Left ventricle myocardium superior (tissue), 1 donor: Measurements from ENCODE around the gene RYR1. TPM values are rescaled to one million over a fixed set of nuclear protein-coding genes. Genes with fewer than 3 reads are reported as not detected.

Source experiments
- ATAC-seq: fragments of 200-7000 bp; cut with Tn5 transposase; one replicate; pipeline ENCODE4 v1.9.1; 2020; ENCODE audit warnings: mild to moderate bottlenecking, moderate library complexity
- DNase-seq: peaks from one replicate; pipeline ENCODE4 v3.0.0-alpha.2; 2020
- intact Hi-C: fragments of 100-400 bp; cut with micrococcal nuclease; formaldehyde crosslinking; loops from one replicate; pipeline ENCODE4 v1.11.0; 2022
- total RNA-seq: library from RNA; stranded (reverse); fragmentation: NEBNext Ultra II Directional; extraction: Animal tissue kit (Norgen Biotek cat#: 25700); gene quantifications from one replicate; pipeline ENCODE4 v1.2.1, GENCODE V29; 2021
- donor health status: DM: no; HTN: yes; CAD: no; lungs with severe emphysema.

RYR1 gene
- total RNA-seq, 1 donor from 2014 or later = 1.1 TPM

DNA sequence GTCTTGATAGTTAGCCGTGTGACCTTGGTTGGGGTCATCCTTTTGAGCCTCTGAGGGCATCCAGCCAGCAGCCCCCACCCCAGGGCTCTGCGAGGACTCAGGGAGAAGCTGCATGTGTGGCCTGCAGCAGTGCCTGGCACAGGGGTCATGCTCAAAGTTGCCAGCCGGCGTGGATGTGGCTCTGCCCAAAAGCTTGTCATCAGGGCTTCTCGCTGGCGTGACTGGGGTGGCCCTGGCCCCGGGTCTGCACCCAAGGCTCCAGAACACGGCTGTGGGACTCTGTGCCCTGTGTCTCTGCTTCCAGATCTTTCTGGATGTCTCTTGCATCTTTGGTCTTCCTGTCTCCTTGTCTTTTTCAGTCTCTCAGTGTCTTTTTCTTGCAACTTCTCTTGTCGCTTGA, 90.9 kb downstream of the RYR1 start:
- DNase-seq (no peak), ATAC-seq (no peak)
- intact Hi-C loops = no loop called here

DNA sequence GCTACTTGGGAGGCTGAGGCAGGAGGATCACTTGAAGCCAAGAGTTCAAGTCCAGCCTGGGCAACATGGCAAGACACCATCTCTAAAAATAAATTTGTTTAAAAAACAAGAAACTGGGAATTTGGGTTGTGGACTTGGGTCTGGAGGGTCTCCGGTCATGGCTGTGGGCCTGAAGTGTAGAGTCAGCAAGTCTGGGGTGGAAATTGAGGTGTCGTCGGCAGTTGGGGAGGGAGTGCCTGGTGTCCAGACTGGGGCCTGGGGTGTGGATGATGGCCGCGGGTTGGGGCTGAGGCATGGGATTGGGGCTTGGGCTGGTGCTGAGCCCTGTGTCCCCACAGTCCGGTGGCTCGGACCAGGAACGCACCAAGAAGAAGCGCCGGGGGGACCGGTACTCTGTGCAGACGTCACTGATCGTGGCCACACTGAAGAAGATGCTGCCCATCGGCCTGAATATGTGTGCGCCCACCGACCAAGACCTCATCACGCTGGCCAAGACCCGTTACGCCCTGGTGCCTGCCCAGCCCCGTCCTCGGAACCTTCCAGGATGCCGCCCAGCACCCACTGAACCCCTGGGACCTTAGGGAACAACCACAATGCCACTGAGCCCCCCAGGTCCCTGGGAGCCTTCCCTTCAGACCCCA, 91.6 kb downstream of the RYR1 start:
- intact Hi-C loops = no loop called here
- ATAC-seq = no peak
- no peak for DNase-seq

DNA sequence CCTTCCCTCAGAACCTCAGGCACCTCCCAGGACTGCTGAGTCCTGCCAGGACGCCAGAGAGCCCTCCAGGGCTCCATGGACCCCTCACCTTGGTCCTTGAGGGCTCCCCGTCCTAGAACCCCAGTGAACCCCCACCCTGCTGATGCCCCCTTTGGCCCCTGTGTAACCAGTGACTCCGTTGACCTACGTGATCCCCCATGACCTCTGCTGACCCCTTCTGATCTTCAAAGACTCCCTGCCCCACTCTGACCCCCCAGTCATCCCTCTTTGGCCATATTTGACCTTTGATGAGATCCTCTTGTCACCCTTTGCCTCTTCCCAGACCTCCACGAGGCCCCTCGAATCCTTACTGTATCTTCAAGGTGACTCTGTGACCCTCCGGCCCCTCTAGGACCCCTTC, 92.9 kb downstream of the RYR1 start:
- no peak for DNase-seq
- intact Hi-C loops = no loop called here
- ATAC-seq = no peak

DNA sequence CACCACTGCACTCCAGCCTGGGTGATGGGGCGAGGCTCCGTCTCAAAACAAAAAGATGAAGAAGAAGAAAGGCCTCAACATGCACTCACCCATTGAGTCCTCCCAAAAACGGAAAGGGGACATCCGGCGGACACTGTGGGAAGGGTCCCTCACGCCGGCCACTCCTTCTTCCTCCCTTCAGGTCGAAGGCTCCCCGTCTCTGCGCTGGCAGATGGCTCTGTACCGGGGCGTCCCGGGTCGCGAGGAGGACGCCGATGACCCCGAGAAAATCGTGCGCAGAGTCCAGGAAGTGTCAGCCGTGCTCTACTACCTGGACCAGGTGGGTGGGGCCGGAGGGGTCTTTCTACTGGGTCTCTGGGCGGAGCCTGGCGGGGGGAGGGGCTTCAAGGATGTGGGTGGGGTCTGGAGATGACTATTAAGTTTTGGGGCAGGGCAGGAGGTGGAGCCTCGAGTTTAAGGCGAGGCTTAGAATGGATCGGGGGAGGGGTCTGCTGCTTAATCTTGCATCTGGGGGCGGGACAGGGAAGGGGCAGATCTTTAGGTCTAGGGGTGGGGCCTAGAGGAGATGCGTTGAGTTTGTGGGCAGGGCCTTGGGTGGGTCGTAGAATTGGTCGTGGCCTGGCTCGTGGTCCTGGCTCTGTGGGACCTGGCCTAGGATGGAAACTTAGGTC, 94.1 kb downstream of the RYR1 start:
- DNase-seq (no peak), ATAC-seq (no peak)
- intact Hi-C loops = no loop called here

DNA sequence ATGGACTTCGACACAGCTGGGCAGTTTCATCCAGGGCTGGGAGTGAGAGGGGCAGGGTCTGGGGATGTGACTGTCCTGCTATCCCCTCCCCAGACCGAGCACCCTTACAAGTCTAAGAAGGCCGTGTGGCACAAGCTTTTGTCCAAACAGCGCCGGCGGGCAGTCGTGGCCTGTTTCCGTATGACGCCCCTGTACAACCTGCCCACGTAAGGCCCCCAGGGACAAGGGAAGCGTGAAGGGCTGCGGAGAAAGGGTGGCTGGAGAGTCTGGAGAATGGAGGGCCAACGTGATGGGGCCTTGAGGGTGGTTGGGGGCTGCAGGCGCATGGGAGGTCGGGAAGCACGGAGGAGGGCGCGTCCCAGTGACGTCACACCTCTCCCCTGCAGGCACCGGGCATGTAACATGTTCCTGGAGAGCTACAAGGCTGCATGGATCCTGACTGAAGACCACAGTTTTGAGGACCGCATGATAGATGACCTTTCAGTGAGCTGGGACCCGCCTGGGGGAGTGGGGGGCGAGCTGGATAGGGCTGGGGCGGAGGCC, 94.8 kb downstream of the RYR1 start:
- intact Hi-C loops = no loop called here
- ATAC-seq (no peak), DNase-seq (no peak)

DNA sequence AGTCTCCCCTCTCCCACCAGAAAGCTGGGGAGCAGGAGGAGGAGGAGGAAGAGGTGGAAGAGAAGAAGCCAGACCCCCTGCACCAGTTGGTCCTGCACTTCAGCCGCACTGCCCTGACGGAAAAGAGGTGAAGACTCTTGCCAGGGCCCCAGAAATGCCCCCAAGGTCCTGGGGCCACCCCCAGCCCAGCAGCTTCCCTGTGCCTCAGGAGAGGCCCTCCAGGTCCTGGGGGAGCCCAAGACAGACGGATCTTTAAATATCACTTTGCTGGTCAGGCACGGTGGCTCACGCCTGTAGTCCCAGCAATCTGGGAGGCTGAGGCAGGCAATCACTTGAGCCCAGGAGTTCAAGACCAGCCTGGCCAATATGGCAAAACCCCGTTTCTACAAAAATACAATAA, 95.4 kb downstream of the RYR1 start:
- intact Hi-C loops = no loop called here
- DNase-seq = no peak
- ATAC-seq = no peak

DNA sequence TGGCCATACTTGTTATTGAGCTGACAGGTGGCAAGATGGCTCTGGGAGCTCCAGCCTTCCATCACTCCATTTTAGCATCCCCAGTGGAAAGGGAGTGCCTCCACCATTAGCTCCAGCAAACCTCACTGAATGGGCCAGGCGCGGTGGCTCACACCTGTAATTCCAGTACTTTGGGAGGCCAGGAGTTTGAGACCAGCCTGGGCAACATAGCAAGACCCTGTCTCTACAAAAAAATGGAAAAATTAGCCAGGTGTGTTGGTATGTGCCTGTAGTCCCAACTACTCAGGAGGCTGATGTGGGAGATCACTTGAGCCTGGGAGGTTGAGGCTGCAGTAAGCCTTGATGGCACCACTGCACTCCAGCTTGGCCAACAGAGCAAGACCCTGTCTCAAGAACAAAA, 98.0 kb downstream of the RYR1 start:
- no peak for DNase-seq
- intact Hi-C loops = no loop called here

DNA sequence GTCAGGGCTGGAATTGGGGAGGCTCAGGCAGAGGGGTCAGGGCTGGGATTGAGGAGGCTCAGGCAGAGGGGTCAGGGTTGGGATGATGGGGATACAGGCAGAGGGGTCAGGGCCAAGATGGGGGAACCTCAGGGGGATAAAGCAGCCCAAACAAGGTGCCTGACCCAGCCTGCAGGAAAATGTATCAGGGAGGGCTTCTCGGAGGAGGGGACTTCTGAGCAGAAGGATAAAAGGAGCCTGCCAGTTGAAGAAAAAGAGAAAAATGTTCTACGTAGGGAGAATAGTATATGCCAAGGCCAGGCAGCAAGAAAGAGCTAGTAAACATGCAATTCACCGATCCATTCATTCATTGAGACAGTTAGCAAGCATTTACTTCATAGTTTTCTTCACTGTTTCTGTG, 99.4 kb downstream of the RYR1 start:
- ATAC-seq = no peak
- intact Hi-C loops = no loop called here
- DNase-seq = no peak

More for the DNA sequence above, 98.0 kb downstream of the RYR1 start:
- ATAC-seq = no peak

DNA sequence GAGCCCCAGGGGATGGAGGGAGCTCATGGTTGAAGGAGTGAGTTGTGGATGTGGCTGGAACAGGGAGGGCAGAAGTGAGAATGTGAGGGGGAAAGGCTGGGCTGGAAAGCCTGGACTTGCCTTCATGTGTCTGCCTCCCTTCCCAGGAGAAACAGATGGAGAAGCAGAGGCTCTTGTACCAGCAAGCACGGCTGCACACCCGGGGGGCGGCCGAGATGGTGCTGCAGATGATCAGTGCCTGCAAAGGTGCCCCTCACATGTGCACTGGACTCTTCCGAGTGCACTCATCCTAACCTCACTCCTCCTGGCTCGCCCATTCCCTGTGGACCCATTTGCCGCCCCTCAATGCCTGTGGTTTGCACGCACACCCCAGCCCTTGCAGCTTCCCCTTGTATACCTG, 101.1 kb downstream of the RYR1 start:
- DNase-seq (no peak), ATAC-seq (no peak)
- intact Hi-C loops = no loop called here

DNA sequence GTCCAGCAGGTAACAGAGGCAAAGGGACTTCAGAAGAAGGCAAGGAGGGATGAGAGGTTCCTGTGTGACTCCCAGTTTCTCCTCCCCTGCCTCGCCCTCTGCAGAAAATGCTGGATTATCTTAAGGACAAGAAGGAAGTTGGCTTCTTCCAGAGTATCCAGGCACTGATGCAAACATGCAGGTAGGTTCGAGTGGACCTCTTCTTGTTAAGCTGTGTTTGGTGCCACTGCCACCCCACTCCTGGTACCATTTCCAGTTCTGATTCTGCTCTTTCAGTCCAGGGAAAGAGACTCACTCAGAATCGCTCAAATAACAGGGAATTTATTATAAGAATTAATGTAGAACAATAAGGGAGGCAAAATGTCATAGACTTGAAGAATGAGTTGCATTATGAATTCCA, 101.7 kb downstream of the RYR1 start:
- intact Hi-C loops = no loop called here
- DNase-seq = no peak
- no peak for ATAC-seq

DNA sequence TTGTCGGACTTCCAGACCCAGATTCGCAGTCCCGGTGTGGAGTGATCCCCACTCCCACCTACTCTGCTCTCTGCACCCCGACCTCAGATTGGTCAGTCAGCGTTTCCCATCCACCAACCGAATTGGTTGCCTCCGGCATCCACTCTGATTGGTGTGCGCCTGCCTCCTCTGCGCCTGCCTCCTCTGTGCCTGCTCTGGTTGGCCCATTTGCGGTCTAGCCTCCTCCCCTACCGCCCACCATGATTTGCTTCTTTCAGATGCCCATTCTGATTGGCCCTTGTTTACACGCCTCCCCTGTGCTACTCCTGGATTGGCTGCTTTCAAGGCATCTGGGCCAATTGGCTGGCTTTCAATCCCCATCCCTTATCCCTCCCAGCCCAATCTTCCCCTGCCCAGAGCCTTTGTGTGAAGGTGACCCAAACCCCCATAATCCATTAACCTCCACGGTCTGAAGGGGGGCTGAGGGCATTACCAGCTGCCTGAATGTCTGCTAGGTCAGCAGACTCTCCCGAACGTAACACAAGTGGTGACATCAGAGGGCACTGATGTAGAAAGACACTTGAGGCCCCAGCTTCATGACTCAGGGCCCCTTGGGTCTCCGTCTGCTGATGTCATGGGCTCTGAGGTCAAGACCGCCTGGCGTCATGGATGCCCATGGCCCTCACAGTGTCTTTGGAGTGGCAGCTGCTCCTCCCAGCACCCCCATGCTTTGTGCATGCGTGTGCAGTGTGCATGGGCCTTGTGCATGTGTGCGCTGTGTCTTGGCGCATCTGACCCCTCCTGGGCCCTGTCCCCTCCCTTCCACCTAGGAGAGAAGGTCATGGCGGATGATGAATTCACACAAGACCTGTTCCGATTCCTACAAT, 103.8 kb downstream of the RYR1 start:
- DNase-seq (no peak), ATAC-seq (no peak)
- intact Hi-C loops = no loop called here

DNA sequence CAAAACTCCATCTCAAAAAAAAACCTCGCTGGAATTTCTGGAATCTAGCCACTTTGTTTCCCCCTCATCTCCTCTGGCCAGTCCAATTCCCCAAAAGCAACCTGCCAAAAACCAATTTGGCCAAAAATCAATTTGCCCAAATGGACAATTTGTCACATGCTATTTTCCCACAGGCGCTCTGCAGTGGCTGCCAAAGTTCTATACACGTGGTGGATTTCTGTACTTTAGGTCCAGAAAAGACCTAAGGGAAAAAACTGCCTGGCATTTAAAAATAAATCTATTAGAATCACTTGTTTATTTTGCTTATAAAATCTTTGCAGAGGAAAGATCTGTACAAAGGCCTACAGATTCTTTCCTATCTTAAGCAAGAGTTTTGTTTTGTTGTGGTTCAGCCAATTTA, 104.9 kb downstream of the RYR1 start:
- ATAC-seq (no peak), DNase-seq (no peak)
- intact Hi-C loops = no loop called here

DNA sequence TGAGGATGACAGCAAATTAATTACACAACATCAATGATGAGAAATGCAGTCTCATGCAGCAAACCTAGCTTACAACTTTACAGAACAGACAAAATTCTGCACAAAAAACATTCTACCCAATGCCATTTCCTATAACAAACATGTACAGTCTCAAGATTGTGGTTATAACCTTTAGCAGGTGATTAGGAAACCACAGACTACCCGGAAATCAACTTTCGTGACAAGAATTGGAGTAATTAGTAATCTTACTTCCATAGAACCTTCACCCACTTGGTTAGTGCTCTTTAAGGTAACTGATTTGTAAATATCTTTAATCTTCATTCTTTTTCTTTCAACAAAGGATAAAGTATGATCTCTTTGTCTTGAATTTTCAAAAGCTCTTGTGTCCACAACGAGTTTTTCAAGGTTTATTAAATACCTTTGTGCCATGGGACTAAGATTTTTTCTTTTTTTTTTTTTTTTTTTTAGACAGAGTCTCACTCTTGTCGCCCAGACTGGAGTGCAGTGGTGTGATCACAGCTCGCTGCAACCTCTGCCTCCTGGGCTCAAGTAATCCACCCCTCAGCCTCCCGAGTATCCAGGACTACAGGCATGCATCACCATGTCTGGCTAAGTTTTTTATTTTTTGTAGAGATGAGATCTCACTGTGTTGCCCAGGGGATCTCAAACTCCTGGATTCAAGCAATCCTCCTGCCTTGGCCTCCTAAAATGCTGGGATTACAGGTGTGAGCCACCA, 105.5 kb downstream of the RYR1 start:
- intact Hi-C loops = no loop called here
- DNase-seq = no peak
- ATAC-seq = no peak

DNA sequence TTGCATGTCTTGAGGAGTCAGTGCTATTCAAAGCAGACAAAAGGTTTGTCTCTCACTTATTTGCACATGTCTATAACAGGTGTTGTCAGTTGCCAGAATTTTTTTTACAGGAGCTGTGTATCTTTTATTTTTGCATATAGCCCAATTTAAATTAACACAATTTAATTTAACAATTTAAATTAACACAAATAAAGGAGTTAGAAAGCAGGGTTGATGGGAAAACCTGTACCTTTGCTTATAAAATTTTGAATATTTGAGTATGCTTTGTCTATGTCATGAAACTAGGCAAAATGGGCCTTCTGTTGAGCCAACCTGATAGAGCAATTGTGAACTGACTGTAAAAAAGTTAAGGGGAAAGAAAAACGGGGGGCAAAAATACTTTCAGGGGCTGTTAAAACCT, 106.3 kb downstream of the RYR1 start:
- ATAC-seq = no peak
- DNase-seq = no peak
- intact Hi-C loops = no loop called here

DNA sequence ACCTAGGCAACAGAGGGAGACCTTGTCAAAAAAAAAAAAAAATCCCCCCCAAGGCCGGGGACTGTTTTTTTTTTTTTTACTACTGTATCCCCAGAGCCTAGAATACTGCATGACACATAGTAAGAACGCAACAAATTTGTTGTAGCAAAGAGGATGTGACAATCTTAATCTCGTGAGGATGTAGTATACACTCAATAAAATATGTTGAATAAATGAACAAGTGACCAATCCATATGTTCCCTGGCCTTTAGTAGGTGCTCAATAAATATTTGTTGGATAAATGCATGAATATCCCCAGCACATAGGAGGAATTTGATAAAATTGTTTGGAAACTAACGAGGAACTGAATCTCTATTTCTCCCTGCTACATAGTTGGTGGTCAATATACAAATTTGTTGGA, 108.5 kb downstream of the RYR1 start:
- intact Hi-C loops = no loop called here
- no peak for ATAC-seq
- DNase-seq = no peak

DNA sequence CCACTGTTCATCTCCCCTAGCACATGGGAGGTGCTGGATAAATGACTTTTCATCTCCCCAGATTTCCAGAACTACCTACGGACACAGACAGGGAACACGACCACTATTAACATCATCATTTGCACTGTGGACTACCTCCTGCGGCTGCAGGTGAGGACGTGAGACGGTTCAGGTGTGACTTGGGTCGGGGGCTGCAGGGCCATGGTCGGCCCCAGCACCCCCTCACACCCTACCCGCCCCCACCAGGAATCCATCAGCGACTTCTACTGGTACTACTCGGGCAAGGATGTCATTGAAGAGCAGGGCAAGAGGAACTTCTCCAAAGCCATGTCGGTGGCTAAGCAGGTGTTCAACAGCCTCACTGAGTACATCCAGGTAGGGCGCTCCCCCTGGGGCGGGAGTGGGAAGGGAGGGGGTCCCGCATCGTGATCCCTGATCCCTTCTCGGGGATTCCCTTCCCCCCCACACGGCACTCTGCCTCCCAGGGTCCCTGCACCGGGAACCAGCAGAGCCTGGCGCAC, 109.9 kb downstream of the RYR1 start:
- no peak for ATAC-seq
- intact Hi-C loops = no loop called here
- DNase-seq = no peak

DNA sequence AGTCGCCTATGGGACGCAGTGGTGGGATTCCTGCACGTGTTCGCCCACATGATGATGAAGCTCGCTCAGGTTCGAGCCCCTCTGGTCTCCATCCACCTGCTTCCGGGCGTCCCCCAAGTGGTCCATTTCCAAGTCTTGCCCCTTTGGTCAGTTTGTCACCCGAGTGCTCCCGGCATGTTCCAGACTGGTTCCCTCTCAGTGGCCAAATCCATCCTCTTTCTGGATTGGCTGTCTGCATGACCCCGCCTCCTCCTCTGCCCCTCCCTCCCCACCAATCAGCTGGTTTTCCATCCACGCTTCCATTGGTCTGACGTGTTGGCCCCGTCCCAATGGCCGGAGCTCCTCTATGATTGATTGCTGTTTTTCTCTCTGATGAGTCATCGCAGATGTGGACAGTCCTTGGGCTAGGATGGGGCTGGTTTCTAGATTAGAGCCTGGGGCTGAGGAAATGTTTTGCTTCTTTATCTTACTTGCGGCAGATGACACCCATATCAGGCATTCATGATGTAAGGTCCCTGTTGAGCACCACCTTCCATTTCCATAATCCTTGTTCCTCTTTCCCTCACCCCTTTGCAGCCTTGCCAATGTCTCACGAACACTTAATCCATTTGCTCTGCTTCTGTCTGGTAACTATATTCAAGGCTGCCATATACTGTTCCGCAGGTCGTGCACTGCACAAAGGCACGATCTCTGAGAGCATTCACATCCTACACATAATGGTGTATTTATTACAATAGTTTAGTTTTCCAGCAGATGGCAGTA, 110.5 kb downstream of the RYR1 start:
- intact Hi-C loops = no loop called here
- peak; percentile 49 for DNase-seq

DNA sequence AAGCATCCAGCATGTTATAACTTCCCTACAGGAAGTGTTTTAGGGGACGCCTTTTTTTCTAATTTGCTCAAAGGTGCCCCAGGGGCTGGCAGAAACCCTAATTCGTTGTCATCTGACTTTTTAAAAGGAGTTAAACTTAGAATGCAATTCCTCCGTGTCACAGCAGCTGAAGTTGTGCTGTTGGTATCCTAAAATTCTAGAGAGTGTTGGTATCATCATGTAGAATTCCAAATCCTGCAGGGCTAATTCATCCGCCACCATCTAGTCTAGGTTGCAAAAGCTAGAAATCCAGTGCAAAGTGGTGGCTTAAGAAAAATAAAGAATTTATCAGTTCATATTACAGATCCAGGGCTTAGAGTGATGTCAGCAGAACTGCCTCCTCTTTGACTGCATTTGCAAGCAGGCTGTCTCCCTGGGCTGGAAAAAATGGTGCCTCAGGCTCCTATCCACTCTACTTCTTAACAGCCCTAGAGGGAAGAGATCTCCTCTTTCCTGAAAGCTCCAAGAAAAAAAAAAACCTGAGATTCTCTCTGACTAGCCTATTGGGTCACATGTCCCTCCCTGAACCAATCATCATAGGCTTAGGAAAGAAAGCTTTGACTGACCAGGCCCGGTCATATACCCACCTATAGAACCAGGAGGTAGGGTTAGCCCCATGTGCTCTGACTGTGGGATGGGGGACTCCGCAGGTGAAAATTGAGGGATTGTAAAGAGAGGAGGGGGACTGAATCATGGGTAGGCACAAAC, 111.3 kb downstream of the RYR1 start:
- no peak for ATAC-seq
- intact Hi-C loops = no loop called here
- DNase-seq = no peak

More for the DNA sequence above, 110.5 kb downstream of the RYR1 start:
- ATAC-seq = peak; percentile 87
